HG03558 (cell line): ENCODE data around the gene XKRX.

Source experiments
- ATAC-seq: cut with Tn5 transposase; IDR thresholded peaks from one replicate; pipeline ENCODE4 v1.9.1; 2021; ENCODE audit warnings: moderate number of reproducible peaks; ENCODE audit not compliant: unreplicated experiment; ENCODE audit errors: extremely low read depth

XKRX gene

GRCh38 chrX:100904433-100904832, 24.3 kb downstream of the XKRX start:
- no peak for ATAC-seq

- no peak for ATAC-seq
These were observed 33.2 kb downstream of the XKRX start for GRCh38 chrX:100895365-100896075.

- no peak for ATAC-seq
These were observed 45.1 kb downstream of the XKRX start for GRCh38 chrX:100883654-100884053.

- ATAC-seq, result no peak
These were observed 48.3 kb downstream of the XKRX start for GRCh38 chrX:100880368-100880767.

GRCh38 chrX:100874325-100874724, 54.4 kb downstream of the XKRX start, which contains the start of gene NOX1:
Gene NOX1 (minus strand): TSS chrX:100874359. CDS start chrX:100874139, 220 bp downstream.
- ATAC-seq, result no peak

- ATAC-seq, result no peak
These were observed 56.8 kb downstream of the XKRX start for GRCh38 chrX:100871594-100872560.

- ATAC-seq, result no peak
These were observed 58.2 kb downstream of the XKRX start for GRCh38 chrX:100870527-100870926.

GRCh38 chrX:100868273-100868672, 60.4 kb downstream of the XKRX start:
- no peak for ATAC-seq

- ATAC-seq, result no peak
These were observed 63.9 kb downstream of the XKRX start for GRCh38 chrX:100864657-100865391.
